Keratinocyte (primary cell): ENCODE results near the gene SPRING1. TPM values are rescaled to one million over a fixed set of nuclear protein-coding genes. Genes with fewer than 3 reads are reported as not detected.

Source experiments
- DNase-seq: peaks from one replicate; pipeline ENCODE4 v3.0.0-alpha.2; 2011; ENCODE audit warnings: low read depth, missing footprints, low spot score
- FAIRE-seq: peaks from 2 replicates; lab custom pipeline; 2011; peaks lifted over from hg19 to GRCh38; lab: Jason Lieb, UNC
- H2AFZ ChIP-seq: 2 replicates; pipeline ENCODE4 v1.6.0; 2012; ENCODE audit warnings: low read length, control low read depth, inconsistent platforms; ENCODE audit not compliant: control insufficient read depth
- H3K27ac ChIP-seq: 2 replicates; pipeline ENCODE4 v1.5.1; 2011; ENCODE audit warnings: low read length; ENCODE audit not compliant: control insufficient read depth, insufficient read depth
- H3K27me3 ChIP-seq: 3 replicates; pipeline ENCODE4 v1.6.0; 2011; ENCODE audit warnings: low read length; ENCODE audit not compliant: control insufficient read depth, insufficient read depth; ENCODE audit errors: extremely low read depth
- H3K36me3 ChIP-seq, 2 experiments: 2 replicates in 1 of 2; 3 replicates in 1 of 2; pipeline ENCODE4 v1.5.1; 2011; ENCODE audit warnings: low read length in 2 of 2, mild to moderate bottlenecking in 1 of 2; ENCODE audit not compliant: control insufficient read depth in 2 of 2, insufficient read depth in 2 of 2; ENCODE audit errors: extremely low read depth in 1 of 2
- H3K4me1 ChIP-seq: 3 replicates; pipeline ENCODE4 v1.5.1; 2011; ENCODE audit warnings: low read length; ENCODE audit not compliant: control insufficient read depth, insufficient read depth; ENCODE audit errors: extremely low read depth
- H3K4me2 ChIP-seq: 3 replicates; pipeline ENCODE4 v1.6.0; 2011; ENCODE audit warnings: low read depth, low read length; ENCODE audit not compliant: control insufficient read depth, insufficient read depth; ENCODE audit errors: extremely low read depth
- H3K4me3 ChIP-seq, 3 experiments: fragments of 200-600 bp in 1 of 3; sonication (generic) in 1 of 3; 2 replicates in 2 of 3; 3 replicates in 1 of 3; pipeline ENCODE4 v1.5.1; 2011 to 2016; ENCODE audit warnings: low read length in 3 of 3, mild to moderate bottlenecking in 3 of 3, control low read depth in 2 of 3, inconsistent platforms in 1 of 3, low read depth in 1 of 3, mixed read lengths in 1 of 3, mixed run types in 1 of 3, moderate library complexity in 1 of 3; ENCODE audit not compliant: control insufficient read depth in 2 of 3, insufficient read depth in 2 of 3; ENCODE audit errors: extremely low read depth in 1 of 3
- H3K79me2 ChIP-seq: 2 replicates; pipeline ENCODE4 v1.6.0; 2012; ENCODE audit warnings: low read length; ENCODE audit not compliant: control insufficient read depth, insufficient read depth
- H3K9ac ChIP-seq: 3 replicates; pipeline ENCODE4 v1.6.0; 2011; ENCODE audit warnings: low read length; ENCODE audit not compliant: control insufficient read depth, insufficient read depth; ENCODE audit errors: extremely low read depth
- H3K9me1 ChIP-seq: 3 replicates; pipeline ENCODE4 v1.6.0; 2011; ENCODE audit warnings: low read length; ENCODE audit not compliant: control insufficient read depth, insufficient read depth; ENCODE audit errors: extremely low read depth
- H3K9me3 ChIP-seq: 2 replicates; pipeline ENCODE4 v1.5.1; 2012; ENCODE audit warnings: low read depth, low read length; ENCODE audit not compliant: control insufficient read depth
- H4K20me1 ChIP-seq: 3 replicates; pipeline ENCODE4 v1.6.0; 2011; ENCODE audit warnings: low read length; ENCODE audit not compliant: control insufficient read depth, insufficient read depth; ENCODE audit errors: extremely low read depth
- EZH2 ChIP-seq: IDR thresholded peaks from one replicate; pipeline ENCODE4 v1.6.1; 2012; ENCODE audit warnings: inconsistent platforms, mild to moderate bottlenecking, low read length, moderate library complexity
- dilution Hi-C: fragments of 300-500 bp; cut with MboI; formaldehyde crosslinking; loops from one replicate; pipeline ENCODE4 v1.7.0; 2020; ENCODE audit warnings: low sequenced_read_pairs; ENCODE audit not compliant: extremely low pct_ligation_motif_present
- polyA plus RNA-seq, 5 experiments: library from polyadenylated mRNA; depleted of rRNA in 3 of 5; stranded (reverse) in 3 of 5; stranded (forward) in 1 of 5; unstranded in 1 of 5; fragments of >200 nt; gene quantifications; 1 replicate in 1 of 5; 2 replicates in 3 of 5; 3 replicates in 1 of 5; pipeline versions ENCODE4 v1.2.1 to v1.2.3, GENCODE V29; 2011 to 2012; ENCODE audit warnings: missing spikeins in 2 of 5, low read depth in 1 of 5, low replicate concordance in 1 of 5
- TF ChIP-seq, protein P1 (sequence below), 3 experiments: IDR thresholded peaks in 1 of 3; conservative IDR thresholded peaks in 1 of 3; optimal IDR thresholded peaks in 1 of 3; 2 replicates in 2 of 3; 3 replicates in 1 of 3; pipeline versions ENCODE3 to v1.5.1; 2011; ENCODE audit warnings: low read length in 3 of 3, mild to moderate bottlenecking in 3 of 3, moderate library complexity in 2 of 3, control low read depth in 1 of 3, inconsistent platforms in 1 of 3; ENCODE audit not compliant: insufficient read depth in 2 of 3; ENCODE audit errors: extremely low read depth in 1 of 3

The SPRING1 gene
- polyA plus RNA-seq, 1 donor (not counting 4 experiments of a cell fraction or from before 2014, with no cell fraction given) = 17.1 TPM

DNA sequence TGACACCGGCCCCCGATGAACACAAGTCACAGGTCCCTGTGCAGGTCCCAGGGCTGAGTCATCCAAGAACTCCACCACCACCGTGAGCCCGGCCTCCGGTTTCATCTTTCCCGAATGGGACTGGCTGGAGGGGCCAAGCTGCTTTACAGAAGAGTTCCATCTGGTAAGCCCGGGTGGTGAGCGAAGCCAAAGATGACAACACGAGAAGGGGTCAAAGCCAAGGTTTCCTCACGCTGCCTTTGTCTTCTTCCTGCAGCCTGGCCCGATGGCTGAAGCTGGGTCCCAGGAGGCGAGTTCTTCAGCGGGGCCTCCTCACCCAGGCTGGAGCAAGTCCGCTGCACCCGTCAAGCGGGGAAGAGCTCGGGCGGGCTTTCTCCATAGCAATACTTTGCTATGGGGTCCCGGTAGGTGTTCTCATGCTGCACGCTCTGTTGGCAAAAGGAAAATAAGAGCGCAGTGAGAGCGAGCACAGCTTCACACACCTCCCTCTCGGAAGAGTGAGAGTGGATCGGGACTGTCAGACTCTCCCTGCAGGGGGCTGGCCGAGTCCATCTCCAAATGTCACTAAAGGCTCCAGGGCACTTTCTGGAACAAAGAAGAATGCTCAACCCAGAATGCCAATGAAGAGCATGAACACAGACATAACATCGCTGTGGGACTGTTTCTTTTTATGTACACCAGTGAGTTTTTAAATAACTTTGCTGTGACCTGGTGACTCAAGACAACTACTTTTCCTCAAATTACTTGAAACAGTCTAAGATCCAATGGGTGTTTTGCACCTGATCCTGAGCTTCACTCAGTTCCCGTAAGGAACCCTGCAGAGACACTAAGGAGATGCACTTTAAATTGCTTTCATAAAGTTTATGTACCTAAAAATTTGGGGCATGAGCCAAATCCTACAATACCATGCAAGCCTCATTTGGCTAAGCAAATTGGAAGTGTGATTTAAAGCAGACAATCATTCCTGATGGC is 20.1 kb downstream of the SPRING1 start:
- H3K27me3 ChIP-seq = no peaks in the 10 kb centered on the region
- no peaks in the 10 kb centered on the region for H3K79me2 ChIP-seq
- no peak overlapping the region for H3K27ac ChIP-seq
- H3K4me1 ChIP-seq = peaks cover 6% of the 10 kb centered on the region
- dilution Hi-C loops = no loop called here
- no peak overlapping the region for H3K4me3 ChIP-seq
- peaks cover 13 to 23% of the 10 kb centered on the region in 2 experiments for H3K36me3 ChIP-seq
- FAIRE-seq (no peak), DNase-seq (no peak)
- no peak overlapping the region for H3K9ac ChIP-seq
- no peak overlapping the region for H3K4me2 ChIP-seq
- no peak for TF ChIP-seq EZH2
- TF ChIP-seq, protein P1, sequence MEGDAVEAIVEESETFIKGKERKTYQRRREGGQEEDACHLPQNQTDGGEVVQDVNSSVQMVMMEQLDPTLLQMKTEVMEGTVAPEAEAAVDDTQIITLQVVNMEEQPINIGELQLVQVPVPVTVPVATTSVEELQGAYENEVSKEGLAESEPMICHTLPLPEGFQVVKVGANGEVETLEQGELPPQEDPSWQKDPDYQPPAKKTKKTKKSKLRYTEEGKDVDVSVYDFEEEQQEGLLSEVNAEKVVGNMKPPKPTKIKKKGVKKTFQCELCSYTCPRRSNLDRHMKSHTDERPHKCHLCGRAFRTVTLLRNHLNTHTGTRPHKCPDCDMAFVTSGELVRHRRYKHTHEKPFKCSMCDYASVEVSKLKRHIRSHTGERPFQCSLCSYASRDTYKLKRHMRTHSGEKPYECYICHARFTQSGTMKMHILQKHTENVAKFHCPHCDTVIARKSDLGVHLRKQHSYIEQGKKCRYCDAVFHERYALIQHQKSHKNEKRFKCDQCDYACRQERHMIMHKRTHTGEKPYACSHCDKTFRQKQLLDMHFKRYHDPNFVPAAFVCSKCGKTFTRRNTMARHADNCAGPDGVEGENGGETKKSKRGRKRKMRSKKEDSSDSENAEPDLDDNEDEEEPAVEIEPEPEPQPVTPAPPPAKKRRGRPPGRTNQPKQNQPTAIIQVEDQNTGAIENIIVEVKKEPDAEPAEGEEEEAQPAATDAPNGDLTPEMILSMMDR (optimal IDR thresholded peaks at IDR 0.05 in 1 of 3, IDR thresholded peaks at IDR 0.05 in 1 of 3, conservative IDR thresholded peaks at IDR 0.05 in 1 of 3; ENCODE audit: extremely low read depth in 1 of 3, insufficient read depth in 2 of 3, low read length in 3 of 3) = no peak
- no peaks in the 10 kb centered on the region for H3K9me3 ChIP-seq
- H3K9me1 ChIP-seq = no peaks in the 10 kb centered on the region
- no peak overlapping the region for H2AFZ ChIP-seq
- no peaks in the 10 kb centered on the region for H4K20me1 ChIP-seq

GRCh38 chr12:116714175-116714574 is 23.7 kb downstream of the SPRING1 start:
- DNase-seq (no peak), FAIRE-seq (no peak)
- H3K27ac ChIP-seq = no peak overlapping the region
- H4K20me1 ChIP-seq = no peaks in the 10 kb centered on the region
- H3K9me1 ChIP-seq = no peaks in the 10 kb centered on the region
- H3K4me2 ChIP-seq = no peak overlapping the region
- peaks cover 15% of the 10 kb centered on the region for H3K4me1 ChIP-seq
- H3K36me3 ChIP-seq = peaks cover 3 to 13% of the 10 kb centered on the region in 2 experiments
- dilution Hi-C loops = no loop called here
- no peaks in the 10 kb centered on the region for H3K79me2 ChIP-seq
- H3K9me3 ChIP-seq = no peaks in the 10 kb centered on the region
- H3K9ac ChIP-seq = no peak overlapping the region
- no peak overlapping the region for H3K4me3 ChIP-seq
- H2AFZ ChIP-seq = no peak overlapping the region
- TF ChIP-seq, protein P1 (optimal IDR thresholded peaks at IDR 0.05 in 1 of 3, IDR thresholded peaks at IDR 0.05 in 1 of 3, conservative IDR thresholded peaks at IDR 0.05 in 1 of 3; ENCODE audit: extremely low read depth in 1 of 3, insufficient read depth in 2 of 3, low read length in 3 of 3) = no peak
- TF ChIP-seq EZH2 = no peak
- peaks cover 8% of the 10 kb centered on the region for H3K27me3 ChIP-seq
